Posterior cingulate gyrus (tissue), 11 donors: ENCODE data around the gene KLK7.
"Not testable (repeated sequence)": the region's sequence is repeated elsewhere in the genome, so short reads cannot be mapped to it uniquely, and the experiment has no call there.

Source experiments
- DNase-seq, 10 donors: peaks; one replicate each; pipeline versions ENCODE4 v3.0.0 to v3.0.0-alpha.2; 2020 to 2021; ENCODE audit warnings: mixed read lengths in 3 of 10
- intact Hi-C: fragments of 100-400 bp; cut with DNase I; formaldehyde crosslinking; loops from one replicate; pipeline ENCODE4 v1.15.1; 2023

The KLK7 gene

GRCh38 chr19:50980208-50980607, 3.5 kb downstream of the KLK7 start:
- no peak for DNase-seq
- intact Hi-C loops = no loop called here

DNA sequence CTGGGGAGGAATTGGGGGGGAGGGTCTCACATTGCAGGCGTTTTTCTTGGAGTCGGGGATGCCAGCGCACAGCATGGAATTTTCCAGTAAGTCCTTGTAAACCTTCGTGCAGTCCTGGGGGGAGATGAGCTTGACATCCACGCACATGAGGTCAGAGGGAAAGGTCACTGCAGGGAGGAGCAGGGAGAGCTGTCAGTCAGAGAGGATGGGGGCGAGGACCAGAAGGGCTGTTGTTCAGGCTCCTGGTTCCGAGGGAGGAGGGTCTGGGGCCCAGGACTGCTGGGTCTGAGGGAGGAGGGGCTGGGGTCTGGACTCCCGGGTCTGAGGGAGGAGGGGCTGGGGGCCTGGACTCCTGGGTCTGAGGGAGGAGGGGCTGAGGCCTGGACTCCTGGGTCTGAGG, 4.0 kb downstream of the KLK7 start:
- DNase-seq = no peak

DNA sequence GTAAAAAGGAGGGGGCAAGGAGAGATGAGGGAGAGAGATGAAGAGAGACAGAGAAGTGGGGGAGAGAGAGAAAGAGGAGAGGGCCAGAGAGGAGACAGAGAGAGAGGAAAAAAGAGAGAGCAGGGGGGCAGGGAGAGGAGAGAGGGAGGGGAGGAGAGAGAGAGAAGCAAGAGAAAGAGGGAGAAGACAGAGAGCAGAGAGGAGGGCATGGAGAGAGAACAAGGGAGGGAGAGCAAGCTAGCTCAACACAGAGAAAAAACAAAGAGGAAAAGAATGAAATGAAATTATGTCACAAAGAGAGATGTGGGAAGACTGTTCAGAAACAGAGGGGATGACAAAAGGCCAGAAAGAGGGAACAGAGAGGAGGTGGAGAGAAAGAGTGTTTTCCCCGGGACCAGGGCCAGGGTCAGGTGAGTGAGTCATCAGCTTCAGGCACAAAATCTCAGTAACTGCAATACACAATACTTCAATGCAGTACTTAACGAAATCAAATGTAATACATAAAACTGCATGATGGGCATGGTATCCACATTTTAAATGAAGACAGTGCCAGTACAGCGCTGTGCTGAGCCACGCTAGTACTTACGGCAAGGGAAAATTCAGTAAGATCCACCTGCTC, 4.8 kb downstream of the KLK7 start:
- intact Hi-C loops = no loop called here
- DNase-seq = no peak

More for the DNA sequence above, 4.0 kb downstream of the KLK7 start:
- intact Hi-C loops = no loop called here

GRCh38 chr19:50977626-50978025, 6.1 kb downstream of the KLK7 start:
- no peak for DNase-seq
- intact Hi-C loops = no loop called here

DNA sequence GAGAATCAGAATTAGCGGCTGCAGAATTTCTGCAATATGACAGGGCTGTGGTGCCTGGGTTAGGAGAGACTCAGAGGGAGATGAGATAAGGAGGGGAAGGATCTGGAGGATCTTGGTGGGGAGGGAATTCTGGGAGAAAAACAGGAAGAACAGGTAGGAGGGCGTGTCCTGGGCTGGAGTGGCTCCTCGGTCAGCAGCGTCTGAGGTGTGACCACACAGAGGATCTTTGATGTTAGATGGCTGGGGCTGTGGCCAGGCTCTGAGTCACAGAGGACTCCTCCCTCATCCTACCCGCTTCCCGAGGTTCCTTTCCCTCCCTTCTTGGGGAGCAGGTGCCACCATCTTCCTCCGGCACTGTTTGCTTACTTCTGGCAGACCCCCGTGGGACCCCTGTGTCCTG, 8.0 kb downstream of the KLK7 start:
- no peak for DNase-seq
- intact Hi-C loops = no loop called here

DNA sequence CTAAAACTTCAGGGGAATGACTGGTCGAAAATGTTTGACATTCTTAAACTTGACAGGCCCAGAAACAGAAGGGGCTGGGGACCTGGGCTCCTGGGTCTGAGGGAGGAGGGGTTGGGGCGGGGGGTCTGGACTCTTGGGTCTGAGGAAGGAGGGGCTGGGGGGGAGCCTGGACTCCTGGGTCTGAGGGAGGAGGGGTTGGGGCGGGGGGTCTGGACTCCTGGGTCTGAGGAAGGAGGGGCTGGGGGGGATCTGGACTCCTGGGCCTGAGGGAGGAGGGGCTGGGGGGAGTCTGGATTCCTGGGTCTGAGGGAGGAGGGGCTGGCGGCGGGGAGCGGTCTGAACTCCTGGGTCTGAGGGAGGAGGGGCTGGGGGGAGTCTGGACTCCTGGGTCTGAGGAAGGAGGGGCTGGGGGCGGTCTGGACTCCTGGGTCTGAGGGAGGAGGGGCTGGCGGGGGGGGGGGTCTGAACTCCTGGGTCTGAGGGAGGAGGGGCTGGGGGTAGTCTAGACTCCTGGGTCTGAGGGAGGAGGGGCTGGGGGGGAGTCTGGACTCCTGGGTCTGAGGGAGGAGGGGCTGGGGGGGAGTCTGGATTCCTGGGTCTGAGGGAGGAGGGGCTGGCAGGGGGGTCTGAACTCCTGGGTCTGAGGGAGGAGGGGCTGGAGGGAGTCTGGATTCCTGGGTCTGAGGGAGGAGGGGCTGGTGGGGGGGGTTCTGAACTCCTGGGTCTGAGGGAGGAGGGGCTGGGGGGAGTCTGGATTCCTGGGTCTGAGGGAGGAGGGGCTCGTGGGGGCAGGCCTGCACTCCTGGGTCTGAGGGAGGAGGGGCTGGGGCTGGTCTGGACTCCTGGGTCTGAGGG, 8.8 kb downstream of the KLK7 start:
- intact Hi-C loops = no loop called here

DNA sequence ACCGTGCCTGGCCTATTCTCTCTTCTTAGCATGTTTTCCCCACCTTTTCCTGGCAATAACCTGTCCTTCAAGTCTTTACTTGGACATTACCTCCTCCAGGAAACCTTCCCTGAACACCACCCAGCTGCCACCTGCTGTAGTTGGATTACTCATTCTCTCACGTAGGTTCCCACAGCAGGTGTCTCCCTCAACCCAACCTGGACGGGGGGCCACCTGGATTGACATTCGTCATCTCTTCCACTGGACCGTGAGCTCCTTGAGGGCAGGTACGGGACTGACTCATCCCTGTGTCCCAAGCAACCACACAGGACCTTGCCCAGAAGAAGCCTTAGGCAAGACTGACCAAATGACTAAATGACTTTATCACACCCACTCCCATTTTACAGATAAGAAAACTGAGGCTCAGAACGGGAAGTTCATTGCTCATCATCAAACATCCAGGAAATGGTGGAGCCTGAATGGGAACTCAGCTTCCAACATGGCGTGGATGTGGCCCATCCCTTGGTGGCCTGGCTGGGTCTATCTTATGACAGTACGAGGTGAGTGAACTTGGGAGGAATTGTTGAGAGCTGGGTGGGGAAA, 10.8 kb downstream of the KLK7 start:
- no peak for DNase-seq
- intact Hi-C loops = no loop called here

More for the DNA sequence above, 8.8 kb downstream of the KLK7 start:
- no peak for DNase-seq

DNA sequence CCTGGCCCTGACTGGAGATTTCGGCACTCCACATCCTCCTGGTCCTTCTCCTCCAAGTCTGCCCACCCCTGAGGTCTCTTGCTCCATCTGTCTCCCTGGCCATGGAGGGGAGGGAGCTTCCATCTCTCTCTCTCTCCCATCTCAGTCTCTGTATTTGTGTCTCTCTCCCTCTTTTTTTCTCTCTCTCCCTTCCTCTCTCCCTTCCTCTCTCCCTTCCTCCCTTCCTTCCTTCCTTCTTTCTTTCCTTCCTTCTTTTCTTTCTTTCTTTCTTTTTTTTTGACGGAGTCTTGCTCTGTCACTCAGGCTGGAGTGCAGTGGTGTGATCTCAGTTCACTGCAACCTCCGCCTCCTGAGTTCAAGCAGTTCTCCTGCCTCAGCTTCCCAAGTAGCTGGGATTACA, 13.9 kb downstream of the KLK7 start:
- not testable (repeated sequence) for DNase-seq
- intact Hi-C loops = loop anchor here (2.0 kb wide), 1 partner anchor 47 kb away; no protein-coding TSS in a partner anchor

DNA sequence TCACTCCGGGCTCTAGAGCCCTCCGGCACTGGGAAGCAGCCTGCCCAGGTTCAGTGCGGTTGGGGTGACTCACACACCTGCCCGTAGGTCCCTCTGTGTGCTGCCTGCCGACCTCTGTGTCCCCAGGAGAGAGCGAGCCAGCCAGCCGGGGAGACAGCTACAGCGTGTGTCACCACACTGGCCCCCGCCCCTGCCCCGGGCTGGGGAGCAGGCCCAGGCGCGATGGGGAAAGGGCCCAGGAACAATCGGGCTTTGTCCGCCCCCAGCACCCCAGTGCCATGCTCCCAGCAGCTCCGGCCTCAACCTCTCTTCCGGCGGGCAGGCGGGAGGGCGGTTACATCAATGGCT, 14.3 kb downstream of the KLK7 start, which contains the start of gene KLK6:
TSS of gene KLK6 (minus strand) at position 179 of the 348 bp plus-strand sequence. CDS start 1,487 bp downstream, outside the sequence.
- intact Hi-C loops = loop anchor here (2.0 kb wide), 1 partner anchor 47 kb away; no protein-coding TSS in a partner anchor
- DNase-seq = peak; percentile 71 to 98 (median 84)

GRCh38 chr19:50968716-50969412, 14.9 kb downstream of the KLK7 start:
- intact Hi-C loops = loop anchor here (2.0 kb wide), 1 partner anchor 48 kb away; no protein-coding TSS in a partner anchor

DNA sequence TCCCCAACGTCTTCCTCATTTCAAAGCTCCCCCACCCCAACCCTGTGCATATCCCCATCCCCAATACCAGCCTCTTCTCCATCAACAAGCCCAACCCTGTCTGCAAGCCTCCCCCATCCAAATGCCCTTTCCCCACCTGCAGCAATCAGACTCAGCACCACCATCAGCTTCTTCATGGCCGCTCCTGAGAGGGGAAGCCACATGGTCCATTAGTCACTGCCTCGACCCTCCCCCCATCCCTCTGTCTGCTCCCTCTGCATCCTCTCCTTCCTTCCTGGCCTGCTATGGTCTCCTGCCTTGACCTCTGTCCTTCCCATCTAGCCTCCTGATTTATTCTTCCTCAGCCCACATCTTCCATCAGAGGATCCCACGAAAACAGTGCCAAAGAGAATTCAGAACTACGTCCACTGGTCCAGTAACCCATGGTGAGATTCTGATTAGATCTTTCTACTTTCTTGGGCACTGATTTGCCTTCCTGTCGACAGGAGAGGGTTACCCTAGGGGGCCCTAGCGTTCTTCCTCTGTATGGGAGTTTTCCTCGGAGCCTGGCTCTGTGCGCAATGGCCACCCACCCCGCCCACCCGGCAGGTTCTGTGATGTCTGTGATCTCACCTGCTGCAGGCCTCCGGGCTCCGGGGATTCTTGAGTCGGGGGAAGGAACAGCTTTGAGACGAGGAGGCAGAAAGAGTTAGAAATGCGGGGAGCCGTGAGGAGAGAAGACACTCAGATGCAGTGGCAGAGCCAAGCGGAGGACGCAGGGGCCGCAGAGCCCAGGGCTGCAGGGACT, 15.6 kb downstream of the KLK7 start:
- intact Hi-C loops = loop anchor here (2.0 kb wide), 1 partner anchor 49 kb away; no protein-coding TSS in a partner anchor
- peak in 3 of 10 donors; percentile 29 to 87 (median 48) for DNase-seq

More at GRCh38 chr19:50968716-50969412, 14.9 kb downstream of the KLK7 start:
- peak in 1 of 10 donors; percentile 21 for DNase-seq

GRCh38 chr19:50964266-50964665, 19.5 kb downstream of the KLK7 start:
- intact Hi-C loops = no loop called here
- no peak for DNase-seq

- intact Hi-C loops = no loop called here
- DNase-seq = no peak
Observed at GRCh38 chr19:50963381-50963780, 20.3 kb downstream of the KLK7 start.

DNA sequence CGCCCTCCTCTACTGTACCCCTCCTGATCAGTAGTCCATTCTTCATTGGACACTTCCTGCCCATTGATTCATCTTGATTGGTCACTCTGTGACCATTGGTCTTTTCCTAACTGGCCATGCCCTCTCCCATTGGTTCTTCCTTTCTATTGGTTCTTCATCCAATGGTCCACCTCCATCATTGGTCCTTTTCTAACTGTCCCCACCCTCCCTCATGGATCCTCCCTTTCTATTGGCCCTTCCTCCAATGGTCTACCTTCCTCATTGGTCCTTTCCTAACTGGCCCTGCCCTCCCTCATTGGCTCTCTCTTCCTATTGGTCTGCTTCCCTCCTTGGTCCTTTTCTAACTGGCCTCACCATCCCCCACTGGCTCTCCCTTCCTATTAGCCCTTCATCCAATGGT, 21.5 kb downstream of the KLK7 start:
- intact Hi-C loops = no loop called here
- no peak for DNase-seq

- intact Hi-C loops = no loop called here
Observed at GRCh38 chr19:50959731-50960500, 23.8 kb downstream of the KLK7 start.

GRCh38 chr19:50957587-50957986, 26.1 kb downstream of the KLK7 start:
- peak in 1 of 10 donors; percentile 76 for DNase-seq
- intact Hi-C loops = no loop called here

More at GRCh38 chr19:50959731-50960500, 23.8 kb downstream of the KLK7 start:
- DNase-seq = peak in 1 of 10 donors; percentile 44

GRCh38 chr19:50952910-50953309, 30.8 kb downstream of the KLK7 start, which contains the start of gene KLK5:
Gene KLK5 (minus strand): TSS chr19:50953038. CDS start chr19:50952657, 381 bp downstream.
- DNase-seq = peak in 1 of 10 donors; percentile 55
- intact Hi-C loops = no loop called here

GRCh38 chr19:50949861-50950260, 33.9 kb downstream of the KLK7 start:
- intact Hi-C loops = no loop called here
- peak in 1 of 10 donors; percentile 50 for DNase-seq

- intact Hi-C loops = no loop called here
- no peak for DNase-seq
Observed at GRCh38 chr19:50947123-50947522, 36.6 kb downstream of the KLK7 start.
